Stimulated activated CD4-positive, alpha-beta T cell treated with anti-CD3 and anti-CD28 coated beads, Interleukin-1b, Interleukin-23, amount 100 ng/mL, for 1 hour (primary cell): ENCODE results near the gene SYNPO2.

Experiments
- DNase-seq, 2 donors: peaks; one replicate each; pipeline ENCODE4 v3.0.0-alpha.2; 2020; ENCODE audit warnings: low read depth in 2 of 2

The SYNPO2 gene

DNA sequence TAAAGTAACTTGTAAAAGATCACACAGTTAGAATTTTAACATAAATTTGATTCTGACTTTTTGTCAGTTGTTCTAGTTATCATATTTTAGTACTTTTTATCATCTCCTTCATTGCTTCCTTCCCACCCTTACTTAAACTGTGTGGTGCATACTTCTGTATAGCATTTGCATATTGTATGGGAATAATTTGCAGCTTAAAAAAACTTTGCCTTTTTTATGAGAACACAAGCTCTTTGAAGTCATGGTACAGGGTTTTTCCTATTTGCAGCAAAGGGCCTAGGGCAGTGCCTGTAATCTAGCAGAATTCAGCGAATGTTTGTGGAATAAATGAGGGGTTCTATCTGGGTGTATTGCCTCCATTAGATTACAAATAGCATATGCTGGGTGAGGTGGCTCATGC lies 41.6 kb downstream of the SYNPO2 start:
- no peak for DNase-seq

GRCh38 chr4:118931786-118932185 lies 43.1 kb downstream of the SYNPO2 start:
- DNase-seq = no peak

- no peak for DNase-seq
Measured at GRCh38 chr4:118935819-118936218, 47.2 kb downstream of the SYNPO2 start.

DNA sequence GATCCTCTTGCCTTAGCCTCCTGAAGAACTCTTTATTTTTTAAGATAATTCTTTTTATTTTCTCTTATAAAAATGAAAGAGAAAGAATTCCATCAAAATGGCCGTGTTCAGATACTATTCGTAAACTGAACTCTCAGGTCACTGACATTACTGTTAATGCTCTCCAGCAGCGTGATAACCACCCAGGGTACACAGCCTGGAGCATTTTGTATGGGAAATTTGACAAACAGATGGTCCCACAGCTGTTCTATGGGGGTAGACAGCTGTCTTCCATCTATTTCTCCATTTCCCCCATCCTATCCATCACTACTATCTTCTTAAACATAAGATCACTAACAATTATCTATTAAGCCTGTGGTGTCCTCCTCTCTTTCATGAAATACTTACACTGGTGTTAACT lies 47.8 kb downstream of the SYNPO2 start:
- no peak for DNase-seq

DNA sequence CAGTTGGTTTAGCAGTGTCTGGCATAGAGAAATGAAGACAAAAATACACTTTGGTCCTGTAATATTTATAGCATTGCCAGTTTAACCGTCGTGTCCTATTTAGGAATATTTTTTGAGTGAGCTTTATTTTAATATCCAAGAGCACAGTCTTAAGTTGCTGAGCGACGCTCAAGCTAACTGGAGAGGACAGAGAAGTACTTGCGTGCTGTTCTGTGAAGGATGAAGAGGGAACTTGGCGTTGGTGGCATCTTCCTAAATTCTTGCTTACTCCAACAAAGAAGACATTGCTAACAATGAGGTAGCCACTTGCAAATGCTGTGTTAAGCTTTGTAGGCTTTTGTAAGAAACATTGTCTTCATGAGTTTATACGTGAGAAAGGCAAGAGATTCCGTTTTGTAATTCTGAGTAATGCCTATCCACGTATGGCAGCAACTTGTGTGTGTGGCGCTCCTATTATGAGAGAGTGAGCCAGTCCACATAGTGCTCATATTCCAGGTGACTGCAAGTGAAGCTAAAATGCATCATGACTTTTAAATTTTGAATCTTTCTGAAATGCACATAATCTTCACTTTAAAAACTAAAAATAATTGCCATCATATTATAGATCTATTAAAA lies 50.6 kb downstream of the SYNPO2 start:
- DNase-seq = no peak

DNA sequence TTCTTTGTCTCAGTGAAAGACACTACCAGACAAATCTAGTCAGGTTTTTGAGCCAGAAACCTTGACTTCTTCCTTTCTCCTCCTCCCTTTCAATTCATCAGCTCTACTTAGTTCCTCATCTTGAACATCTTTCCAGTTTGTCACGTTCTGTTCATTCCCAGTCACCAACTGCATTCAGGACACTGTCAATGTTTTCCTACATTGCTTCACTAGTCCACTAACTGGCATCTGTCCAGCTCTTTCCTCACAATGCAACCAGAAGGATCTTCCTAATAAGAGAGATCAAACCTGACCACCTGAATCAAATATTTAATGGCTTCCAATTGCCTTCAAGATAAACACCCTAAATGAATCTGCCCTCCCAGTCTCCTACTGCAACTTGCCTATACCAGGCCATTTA lies 52.5 kb downstream of the SYNPO2 start:
- no peak for DNase-seq

DNA sequence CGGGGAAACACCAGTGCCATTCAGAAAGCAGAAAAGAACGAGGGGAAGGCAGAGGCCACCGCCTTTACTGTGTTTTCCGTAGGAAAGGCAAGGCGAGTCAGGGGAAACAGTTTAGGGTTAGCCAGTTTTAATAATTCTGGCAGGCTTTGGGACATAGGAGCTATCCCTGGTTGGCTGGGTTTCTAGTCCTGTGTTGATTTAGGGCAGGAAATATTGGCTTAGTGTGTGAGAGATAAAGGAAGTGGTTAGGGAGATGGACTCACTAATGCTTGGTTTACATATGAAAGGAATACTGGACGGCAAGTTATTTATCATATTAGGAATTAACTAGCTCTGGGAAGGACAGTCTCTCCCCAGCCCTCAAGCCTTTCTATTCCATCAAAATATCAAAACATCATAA lies 53.1 kb downstream of the SYNPO2 start:
- DNase-seq = no peak

DNA sequence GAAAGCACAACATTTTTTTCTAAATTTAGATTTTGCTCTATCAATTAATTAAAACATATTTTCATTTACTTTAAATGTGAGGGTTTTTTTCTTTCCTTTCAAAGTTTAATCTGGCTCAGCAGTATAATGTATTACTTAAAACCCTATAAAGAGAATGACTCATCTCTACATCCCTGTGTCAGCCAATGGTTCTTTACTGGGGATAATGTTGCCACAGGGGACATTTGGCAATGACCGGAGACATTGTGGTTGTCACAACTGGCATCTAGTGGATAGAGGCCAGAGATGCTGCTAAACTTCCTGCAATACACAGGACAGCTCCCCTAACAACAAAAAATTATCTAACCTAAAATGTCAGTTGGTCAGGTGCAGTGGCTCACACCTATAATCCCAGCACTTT lies 53.8 kb downstream of the SYNPO2 start:
- DNase-seq = no peak

- DNase-seq = no peak
Measured at GRCh38 chr4:118947095-118947494, 58.4 kb downstream of the SYNPO2 start.

GRCh38 chr4:118948545-118949144 lies 60.0 kb downstream of the SYNPO2 start:
- no peak for DNase-seq

- no peak for DNase-seq
Measured at GRCh38 chr4:118950224-118950623, 61.6 kb downstream of the SYNPO2 start.

DNA sequence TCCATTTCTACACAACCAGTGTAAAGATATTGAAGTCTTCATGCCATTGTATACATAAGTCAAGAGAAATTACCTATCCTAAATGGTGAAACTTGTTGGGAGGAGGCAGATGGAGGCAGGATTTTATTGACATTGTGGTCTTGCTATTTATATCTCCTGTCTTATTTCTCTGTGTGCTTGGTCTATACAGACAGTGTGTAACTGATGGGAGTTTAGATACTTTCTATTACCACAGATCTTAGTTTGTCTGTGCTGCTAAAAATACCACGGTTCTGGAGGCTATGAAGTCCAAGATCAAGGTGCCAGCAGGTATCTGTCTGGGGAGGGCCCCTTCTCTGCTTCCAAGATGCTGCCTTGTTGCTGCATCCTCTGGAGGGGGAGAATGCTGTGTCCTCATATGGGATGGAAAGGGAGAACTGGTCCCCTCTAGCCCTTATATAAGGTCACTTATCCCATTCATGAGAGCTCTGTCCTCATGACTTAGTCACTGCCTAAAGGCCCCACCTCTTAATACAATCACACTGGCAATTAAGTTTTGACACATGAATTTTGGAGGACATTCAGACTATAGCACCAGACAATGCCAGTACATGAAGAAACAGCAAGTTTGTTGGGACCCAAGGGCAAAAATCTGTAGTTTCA lies 62.4 kb downstream of the SYNPO2 start:
- no peak for DNase-seq

GRCh38 chr4:118953276-118953675 lies 64.6 kb downstream of the SYNPO2 start:
- no peak for DNase-seq

DNA sequence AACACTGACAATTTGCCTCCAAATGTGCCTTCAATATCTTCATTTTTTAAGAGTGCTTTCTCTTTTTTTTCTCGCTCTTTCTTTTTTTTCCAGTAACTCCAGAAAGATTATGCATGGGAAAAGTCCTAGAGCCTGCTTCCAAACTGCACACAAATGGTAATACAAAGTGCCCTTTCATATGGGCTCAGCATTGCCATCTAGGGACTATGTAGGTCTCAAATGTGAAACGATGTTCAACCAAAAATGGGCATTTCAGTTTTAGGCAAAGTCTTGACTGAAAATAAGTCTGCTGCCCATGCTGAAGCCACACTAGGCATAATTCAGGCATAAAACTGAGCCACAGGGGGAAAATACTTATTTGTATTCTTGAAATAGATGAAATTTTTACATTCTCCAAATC lies 65.6 kb downstream of the SYNPO2 start:
- no peak for DNase-seq

- no peak for DNase-seq
Measured at GRCh38 chr4:118955515-118955914, 66.9 kb downstream of the SYNPO2 start.

- no peak for DNase-seq
Measured at GRCh38 chr4:118957722-118958445, 69.2 kb downstream of the SYNPO2 start.

GRCh38 chr4:118962540-118962939 lies 73.9 kb downstream of the SYNPO2 start:
- DNase-seq = no peak

- no peak for DNase-seq
Measured at GRCh38 chr4:118964891-118965411, 76.3 kb downstream of the SYNPO2 start.

- DNase-seq = no peak
Measured at GRCh38 chr4:118967393-118967792, 78.7 kb downstream of the SYNPO2 start.

DNA sequence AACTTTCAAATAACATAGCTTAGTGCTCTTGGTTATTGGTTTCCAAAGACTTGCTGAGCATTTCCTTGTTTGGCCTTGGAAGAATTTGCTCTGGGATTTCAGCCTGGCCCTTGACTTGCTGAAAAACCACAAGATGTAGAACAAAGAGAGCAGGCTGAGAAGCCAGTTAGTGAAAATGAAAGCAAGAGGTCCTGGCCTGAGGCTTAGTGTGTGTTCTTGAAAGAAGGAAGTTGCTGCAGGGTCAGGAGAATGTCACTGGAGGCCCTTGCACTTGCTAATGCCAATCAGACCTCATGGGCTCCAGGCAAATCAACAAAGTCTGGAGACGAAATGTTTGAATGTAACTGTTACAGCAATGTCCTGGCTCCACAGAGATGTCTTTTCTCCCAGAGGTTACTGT lies 79.4 kb downstream of the SYNPO2 start:
- no peak for DNase-seq

DNA sequence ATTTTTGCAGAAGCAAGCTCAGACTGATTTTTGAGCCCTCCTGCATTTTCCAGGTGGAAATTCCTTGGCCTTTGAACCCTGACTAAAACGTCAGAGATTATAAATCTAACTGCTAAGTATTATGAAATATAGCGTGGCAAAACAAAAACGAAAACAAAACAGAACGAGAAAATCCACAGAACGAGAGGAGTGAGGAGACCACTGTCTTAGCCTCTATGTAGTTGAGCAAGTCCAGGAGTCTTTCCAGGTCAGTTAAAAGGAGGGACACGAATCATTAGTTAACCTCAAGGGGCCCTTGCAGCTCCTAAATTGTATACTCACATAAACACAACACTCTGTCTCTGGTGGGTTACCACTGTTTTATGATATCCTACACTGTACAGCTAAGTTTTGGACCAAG lies 80.2 kb downstream of the SYNPO2 start:
- no peak for DNase-seq

GRCh38 chr4:118969359-118969758 lies 80.7 kb downstream of the SYNPO2 start:
- DNase-seq = no peak

DNA sequence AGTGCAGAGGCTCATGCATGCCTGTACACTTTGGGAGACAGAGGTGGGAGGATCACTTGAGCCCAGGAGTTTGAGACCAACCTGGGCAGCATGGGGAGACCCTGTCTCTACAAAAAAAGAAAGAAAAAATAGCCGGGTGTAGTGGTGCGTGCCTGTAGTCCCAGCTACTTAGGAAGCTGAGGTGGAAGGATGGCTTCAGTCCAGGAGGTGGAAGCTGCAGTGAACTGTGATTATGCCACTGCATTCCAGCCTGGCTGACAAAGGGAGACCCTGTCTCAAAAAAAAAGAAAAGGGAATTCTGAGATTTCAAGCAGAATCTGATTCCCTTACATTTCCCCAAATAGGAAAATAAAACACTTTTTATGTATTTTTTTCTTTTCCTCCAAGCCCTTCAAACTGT lies 83.5 kb downstream of the SYNPO2 start:
- DNase-seq = no peak
